HG03025 (cell line): ENCODE data around the gene ZNF483.
"Not testable (repeated sequence)": the region's sequence is repeated elsewhere in the genome, so short reads cannot be mapped to it uniquely, and the experiment has no call there.

Source experiments
- ATAC-seq: cut with Tn5 transposase; IDR thresholded peaks from one replicate; pipeline ENCODE4 v1.9.1; 2021; ENCODE audit warnings: mild to moderate bottlenecking, moderate library complexity; ENCODE audit not compliant: unreplicated experiment, low FRiP score

The ZNF483 gene

GRCh38 chr9:111533099-111533790, 8.3 kb downstream of the ZNF483 start:
- ATAC-seq, result no peak

- no peak for ATAC-seq
These were observed 17.7 kb downstream of the ZNF483 start for GRCh38 chr9:111542497-111543254.

GRCh38 chr9:111548623-111549022, 23.6 kb downstream of the ZNF483 start:
- no peak for ATAC-seq

GRCh38 chr9:111555425-111555824, 30.4 kb downstream of the ZNF483 start:
- ATAC-seq, result not testable (repeated sequence)

- ATAC-seq, result no peak
These were observed 34.1 kb downstream of the ZNF483 start for GRCh38 chr9:111559000-111559610.

- ATAC-seq, result no peak
These were observed 36.3 kb downstream of the ZNF483 start for GRCh38 chr9:111561165-111561719.

GRCh38 chr9:111566234-111566633, 41.3 kb downstream of the ZNF483 start:
- ATAC-seq, result no peak

GRCh38 chr9:111568127-111568526, 43.1 kb downstream of the ZNF483 start:
- ATAC-seq, result not testable (repeated sequence)

GRCh38 chr9:111572950-111573604, 48.1 kb downstream of the ZNF483 start:
- no peak for ATAC-seq

- ATAC-seq, result no peak
These were observed 57.9 kb downstream of the ZNF483 start for GRCh38 chr9:111582888-111583287.

- ATAC-seq, result no peak
These were observed 61.4 kb downstream of the ZNF483 start for GRCh38 chr9:111586378-111586777.

- no peak for ATAC-seq
These were observed 63.9 kb downstream of the ZNF483 start for GRCh38 chr9:111588846-111589245.

GRCh38 chr9:111597852-111598732, 73.1 kb downstream of the ZNF483 start:
- ATAC-seq, result no peak

- ATAC-seq, result no peak
These were observed 73.7 kb downstream of the ZNF483 start for GRCh38 chr9:111598733-111599091.

- no peak for ATAC-seq
These were observed 74.3 kb downstream of the ZNF483 start, which contains the start of gene PTGR1 for GRCh38 chr9:111599092-111599954. Gene PTGR1, minus strand, starts transcription at chr9:111599647. Its CDS starts 2,225 bp downstream, at chr9:111597422.

- no peak for ATAC-seq
These were observed 75.0 kb downstream of the ZNF483 start for GRCh38 chr9:111599955-111600343.

GRCh38 chr9:111601237-111602018, 76.4 kb downstream of the ZNF483 start:
- ATAC-seq, result no peak

GRCh38 chr9:111603041-111603440, 78.1 kb downstream of the ZNF483 start:
- no peak for ATAC-seq
